ENCODE data around the gene SYNDIG1.

Gene SYNDIG1

GRCh38 chr20:24583169-24583792 is 113.9 kb downstream of the SYNDIG1 start:
- DNase-seq (ENCODE audit: low read depth in 2 of 3, low spot score in 2 of 3), result no peak

GRCh38 chr20:24584078-24584477 is 114.6 kb downstream of the SYNDIG1 start:
- DNase-seq (ENCODE audit: low read depth in 2 of 3, low spot score in 2 of 3), result no peak

- DNase-seq (ENCODE audit: low read depth in 2 of 3, low spot score in 2 of 3), result no peak
Measured at GRCh38 chr20:24584538-24585356, 115.3 kb downstream of the SYNDIG1 start.

- no peak for DNase-seq (ENCODE audit: low read depth in 2 of 3, low spot score in 2 of 3)
Measured at GRCh38 chr20:24585796-24586522, 116.5 kb downstream of the SYNDIG1 start.

- DNase-seq (ENCODE audit: low read depth in 2 of 3, low spot score in 2 of 3), result no peak
Measured at GRCh38 chr20:24586523-24586840, 117.1 kb downstream of the SYNDIG1 start.

- no peak for DNase-seq (ENCODE audit: low read depth in 2 of 3, low spot score in 2 of 3)
Measured at GRCh38 chr20:24587384-24588046, 118.1 kb downstream of the SYNDIG1 start.

GRCh38 chr20:24588047-24588635 is 118.7 kb downstream of the SYNDIG1 start:
- DNase-seq (ENCODE audit: low read depth in 2 of 3, low spot score in 2 of 3), result no peak

- no peak for DNase-seq (ENCODE audit: low read depth in 2 of 3, low spot score in 2 of 3)
Measured at GRCh38 chr20:24588725-24589340, 119.4 kb downstream of the SYNDIG1 start.

- DNase-seq (ENCODE audit: low read depth in 2 of 3, low spot score in 2 of 3), result no peak
Measured at GRCh38 chr20:24589381-24589780, 120.0 kb downstream of the SYNDIG1 start.

- no peak for DNase-seq (ENCODE audit: low read depth in 2 of 3, low spot score in 2 of 3)
Measured at GRCh38 chr20:24589815-24590177, 120.4 kb downstream of the SYNDIG1 start.

GRCh38 chr20:24590178-24590982 is 121.0 kb downstream of the SYNDIG1 start:
- no peak for DNase-seq (ENCODE audit: low read depth in 2 of 3, low spot score in 2 of 3)

GRCh38 chr20:24597051-24597450 is 127.6 kb downstream of the SYNDIG1 start:
- no peak for DNase-seq (ENCODE audit: low read depth in 2 of 3, low spot score in 2 of 3)

GRCh38 chr20:24598346-24598745 is 128.9 kb downstream of the SYNDIG1 start:
- DNase-seq (ENCODE audit: low read depth in 2 of 3, low spot score in 2 of 3), result no peak

- no peak for DNase-seq (ENCODE audit: low read depth in 2 of 3, low spot score in 2 of 3)
Measured at GRCh38 chr20:24598996-24599395, 129.6 kb downstream of the SYNDIG1 start.

GRCh38 chr20:24600012-24600411 is 130.6 kb downstream of the SYNDIG1 start:
- DNase-seq (ENCODE audit: low read depth in 2 of 3, low spot score in 2 of 3), result no peak

GRCh38 chr20:24603454-24603853 is 134.0 kb downstream of the SYNDIG1 start:
- DNase-seq (ENCODE audit: low read depth in 2 of 3, low spot score in 2 of 3), result no peak

GRCh38 chr20:24604966-24605665 is 135.7 kb downstream of the SYNDIG1 start:
- no peak for DNase-seq (ENCODE audit: low read depth in 2 of 3, low spot score in 2 of 3)

GRCh38 chr20:24605937-24606455 is 136.6 kb downstream of the SYNDIG1 start:
- DNase-seq (ENCODE audit: low read depth in 2 of 3, low spot score in 2 of 3), result no peak

- DNase-seq (ENCODE audit: low read depth in 2 of 3, low spot score in 2 of 3), result no peak
Measured at GRCh38 chr20:24607402-24607801, 138.0 kb downstream of the SYNDIG1 start.
